Activated CD4-positive, alpha-beta T cell treated with anti-CD3 and anti-CD28 coated beads, Interleukin-2, amount 10 ng/mL, durations not matched to agents 7 days and 5 days (primary cell): ENCODE data around the gene MALAT1. TPM values are rescaled to one million over a fixed set of nuclear protein-coding genes. Genes with fewer than 3 reads are reported as not detected.
"Not testable (repeated sequence)": the region's sequence is repeated elsewhere in the genome, so short reads cannot be mapped to it uniquely, and the experiment has no call there.

Source experiments
- CTCF ChIA-PET: fragments of 350-600 bp; sonication (Branson Sonifier 250); formaldehyde crosslinking; loops from one replicate; lab custom pipeline; 2021; ENCODE audit warnings: antibody characterized with exemption; lab: Charles Lee
- POLR2A ChIA-PET: fragments of 350-600 bp; sonication (Branson Sonifier 250); formaldehyde crosslinking; loops from one replicate; lab custom pipeline; 2021; ENCODE audit warnings: antibody characterized with exemption; lab: Charles Lee
- DNase-seq: peaks from one replicate; pipeline ENCODE4 v3.0.0-alpha.2; 2020
- H3K27ac Mint-ChIP-seq: one replicate; pipeline ENCODE4 v1.8.0; 2021; ENCODE audit warnings: mild to moderate bottlenecking, moderate library complexity, mixed read lengths
- H3K27me3 Mint-ChIP-seq: one replicate; pipeline ENCODE4 v1.8.0; 2021; ENCODE audit warnings: mixed read lengths
- H3K36me3 Mint-ChIP-seq: one replicate; pipeline ENCODE4 v1.8.0; 2021; ENCODE audit warnings: low read depth, mixed read lengths
- H3K4me1 Mint-ChIP-seq: one replicate; pipeline ENCODE4 v1.8.0; 2021; ENCODE audit warnings: mixed read lengths
- H3K4me3 Mint-ChIP-seq: one replicate; pipeline ENCODE4 v1.8.0; 2021; ENCODE audit warnings: mild to moderate bottlenecking, moderate library complexity, mixed read lengths
- H3K9me3 Mint-ChIP-seq: one replicate; pipeline ENCODE4 v1.8.0; 2021; ENCODE audit warnings: mixed read lengths
- total RNA-seq, 2 experiments: library from RNA; stranded (reverse); gene quantifications; one replicate each; pipeline ENCODE4 v1.2.3, GENCODE V29; 2021

Gene MALAT1
- total RNA-seq, 2 experiments from 2014 or later = 7,183 to 8,252 TPM

DNA sequence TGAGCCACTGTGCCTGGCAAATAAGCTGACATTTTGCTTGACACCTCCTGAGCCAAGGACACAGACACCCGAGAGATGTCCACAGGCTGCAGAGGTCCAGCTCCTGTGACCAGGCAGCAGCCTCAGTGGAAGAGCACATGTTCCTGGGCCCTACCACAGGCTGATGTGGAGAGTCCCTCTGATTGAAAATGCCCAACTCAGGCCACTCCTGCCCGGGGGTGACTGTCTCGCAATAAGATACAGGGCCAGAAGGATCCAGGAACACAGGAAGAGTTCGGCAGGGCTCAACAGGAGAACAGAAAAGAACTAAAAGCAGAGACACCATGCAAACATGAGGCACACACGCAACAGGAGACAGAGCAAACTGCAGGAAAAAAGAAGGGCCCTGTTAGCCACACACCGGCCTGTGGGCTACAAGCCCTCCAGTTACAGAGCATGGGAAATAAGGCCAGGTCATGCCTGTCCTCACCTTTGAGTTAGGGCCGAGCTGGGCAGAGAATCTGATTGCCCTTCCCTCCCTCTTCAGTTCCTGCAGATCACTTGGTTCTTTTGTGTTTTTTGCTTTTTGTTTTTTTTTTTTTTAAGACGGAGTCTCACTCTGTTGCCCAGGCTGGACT is 28.3 kb upstream of the MALAT1 start:
- Mint-ChIP-seq H3K9me3 (no peaks in the 10 kb centered on the region), H3K36me3 (no peaks in the 10 kb centered on the region), H3K4me3 (no peak overlapping the region), H3K27ac (peak overlapping the region; percentile 57), H3K4me1 (peaks cover 34% of the 10 kb centered on the region), H3K27me3 (no peaks in the 10 kb centered on the region)
- no peak for DNase-seq
- ChIA-PET CTCF (interaction anchor here (0.6 to 10.2 kb wide), 3 partner anchors 13 to 116 kb away, joined by 3 to 119 read pairs (median 4); no protein-coding TSS in a partner anchor), POLR2A (no interaction called here)

DNA sequence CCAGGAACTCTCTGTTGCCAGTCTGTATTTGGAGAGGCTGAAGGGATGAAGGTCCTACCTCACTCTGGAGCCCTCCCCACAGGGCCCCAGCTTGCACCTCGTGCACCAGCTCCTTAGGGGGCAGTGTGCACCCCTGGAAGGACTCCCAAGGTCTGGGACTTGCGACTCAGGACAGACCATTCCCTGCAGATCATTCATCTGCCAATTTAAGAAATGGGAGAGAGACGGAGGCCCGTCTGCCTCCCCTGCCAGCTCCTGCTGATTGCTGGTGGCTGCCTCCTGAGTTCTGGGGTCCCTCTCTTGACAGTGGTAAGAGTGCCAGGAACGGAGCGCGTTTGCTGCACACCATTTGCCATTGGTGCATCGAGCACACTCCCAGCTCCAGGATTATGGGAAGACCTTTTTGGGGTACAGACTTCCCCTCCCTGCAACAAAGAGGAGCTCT is 27.4 kb upstream of the MALAT1 start:
- ChIA-PET POLR2A (interaction anchor here (1.0 to 2.8 kb wide), 9 partner anchors 22 to 52 kb away, joined by 3 to 22 read pairs (median 4); partner anchors contain the start of gene MALAT1), CTCF (interaction anchor here (0.7 to 10.2 kb wide), 12 partner anchors 14 to 93 kb away, joined by 3 to 119 read pairs (median 4); partner anchors contain the start of gene MALAT1)
- Mint-ChIP-seq H3K27me3 (no peaks in the 10 kb centered on the region), H3K36me3 (no peaks in the 10 kb centered on the region), H3K4me3 (peak overlapping the region; percentile 55), H3K27ac (peak overlapping the region; percentile 89), H3K9me3 (no peaks in the 10 kb centered on the region), H3K4me1 (peaks cover 37% of the 10 kb centered on the region)
- no peak for DNase-seq

DNA sequence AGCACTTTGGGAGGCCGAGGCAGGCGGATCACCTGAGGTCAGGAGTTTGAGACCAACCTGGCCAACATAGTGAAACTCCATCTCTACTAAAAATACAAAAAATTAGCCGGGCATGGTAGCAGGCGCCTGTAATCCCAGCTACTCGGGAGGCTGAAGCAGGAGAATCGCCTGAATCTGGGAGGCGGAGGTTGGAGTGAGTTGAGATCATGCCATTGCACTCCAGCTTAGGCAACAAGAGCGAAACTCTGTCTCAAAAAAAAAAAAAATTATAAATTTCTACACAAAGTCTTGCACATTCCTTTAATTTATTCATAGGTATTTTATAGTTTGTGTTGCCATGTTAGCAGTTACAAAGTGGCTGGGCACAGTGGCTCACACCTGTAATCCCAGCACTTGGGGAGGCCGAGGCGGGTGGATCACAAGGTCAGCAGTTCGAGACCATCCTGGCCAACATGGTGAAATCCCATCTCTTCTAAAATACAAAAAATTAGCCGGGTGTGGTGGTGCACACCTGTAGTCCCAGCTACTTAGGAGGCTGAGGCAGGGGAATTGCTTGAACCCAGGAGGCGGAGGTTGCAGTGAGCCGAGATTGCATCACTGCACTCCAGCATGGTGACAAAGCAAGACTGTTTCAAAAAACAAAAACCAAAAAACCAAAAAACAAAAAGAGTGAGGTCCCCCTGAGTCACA is 26.1 kb upstream of the MALAT1 start:
- not testable (repeated sequence) for DNase-seq, H3K36me3 Mint-ChIP-seq, H3K27me3 Mint-ChIP-seq, H3K9me3 Mint-ChIP-seq
- H3K27ac Mint-ChIP-seq = peak overlapping the region; percentile 89
- peak overlapping the region; percentile 55 for H3K4me3 Mint-ChIP-seq
- H3K4me1 Mint-ChIP-seq = peaks cover 40% of the 10 kb centered on the region
- POLR2A ChIA-PET = interaction anchor here (1.0 to 2.8 kb wide), 6 partner anchors 21 to 53 kb away, joined by 3 to 22 read pairs (median 4); partner anchors contain the start of gene MALAT1
- CTCF ChIA-PET = interaction anchor here (0.9 to 10.2 kb wide), 9 partner anchors 17 to 94 kb away, joined by 3 to 119 read pairs (median 4); no protein-coding TSS in a partner anchor

DNA sequence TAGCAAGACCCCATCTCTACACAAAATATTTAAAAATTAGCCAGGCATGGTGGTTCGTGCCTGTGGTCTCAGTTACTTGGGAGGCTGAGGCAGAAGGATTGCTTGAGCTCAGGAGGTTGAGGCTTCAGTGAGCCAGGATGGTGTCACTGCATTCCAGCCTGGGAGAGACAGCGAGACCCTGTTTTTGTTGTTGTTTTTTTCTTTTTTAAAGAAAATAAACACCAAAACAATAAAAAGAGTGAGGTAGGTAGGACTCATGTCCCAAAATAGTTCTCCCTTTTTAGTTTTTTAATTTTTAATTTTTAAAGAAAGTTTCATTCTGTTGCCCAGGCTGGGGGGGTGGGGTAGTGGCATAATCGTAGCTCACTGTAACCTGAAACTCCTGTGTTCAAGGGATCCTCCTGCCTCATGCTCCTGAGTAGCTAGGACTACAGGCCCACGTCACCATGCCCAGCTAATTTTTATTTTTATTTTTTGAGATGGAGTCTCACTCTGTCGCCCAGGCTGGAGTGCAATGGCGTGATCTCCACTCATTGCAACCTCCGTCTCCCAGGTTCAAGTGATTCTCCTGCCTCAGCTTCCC is 25.5 kb upstream of the MALAT1 start:
- Mint-ChIP-seq H3K27me3 (no peaks in the 10 kb centered on the region), H3K4me3 (no peak overlapping the region), H3K36me3 (no peaks in the 10 kb centered on the region), H3K27ac (no peak overlapping the region), H3K4me1 (peaks cover 39% of the 10 kb centered on the region), H3K9me3 (no peaks in the 10 kb centered on the region)
- ChIA-PET CTCF (interaction anchor here (1.8 to 10.2 kb wide), 2 partner anchors 17 to 94 kb away, joined by 6 to 119 read pairs; no protein-coding TSS in a partner anchor), POLR2A (interaction anchor here (2.8 kb wide), 1 partner anchor 54 kb away, joined by 16 read pairs; no protein-coding TSS in a partner anchor)
- no peak for DNase-seq

DNA sequence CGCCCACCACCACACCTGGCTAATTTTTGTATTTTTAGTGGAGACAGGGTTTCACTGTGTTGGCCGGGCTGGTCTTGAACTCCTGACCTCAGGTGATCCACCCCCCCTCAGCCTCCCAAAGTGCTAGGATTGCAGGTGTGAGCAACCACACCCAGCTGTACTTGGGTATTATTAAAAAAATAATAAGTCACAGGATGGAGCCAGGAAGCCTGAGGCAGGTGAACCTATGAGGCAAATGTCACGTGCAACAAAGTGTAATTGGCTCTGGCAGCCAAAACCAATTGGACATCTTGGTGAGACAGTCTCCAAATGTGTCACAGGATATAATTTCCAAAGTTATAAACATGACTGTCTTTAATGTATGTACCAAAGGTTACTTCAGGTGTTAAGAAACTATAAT is 24.0 kb upstream of the MALAT1 start:
- ChIA-PET POLR2A (interaction anchor here (4.9 kb wide), 1 partner anchor 25 kb away, joined by 24 read pairs; the partner anchor contains the start of gene MALAT1), CTCF (interaction anchor here (1.1 to 10.2 kb wide), 3 partner anchors 15 to 59 kb away, joined by 3 to 119 read pairs (median 3); no protein-coding TSS in a partner anchor)
- no peaks in the 10 kb centered on the region for H3K9me3 Mint-ChIP-seq
- H3K4me3 Mint-ChIP-seq = peak overlapping the region; percentile 16
- no peak for DNase-seq
- H3K4me1 Mint-ChIP-seq = peaks cover 42% of the 10 kb centered on the region
- peak overlapping the region; percentile 31 for H3K27ac Mint-ChIP-seq
- H3K36me3 Mint-ChIP-seq = no peaks in the 10 kb centered on the region
- H3K27me3 Mint-ChIP-seq = no peaks in the 10 kb centered on the region

DNA sequence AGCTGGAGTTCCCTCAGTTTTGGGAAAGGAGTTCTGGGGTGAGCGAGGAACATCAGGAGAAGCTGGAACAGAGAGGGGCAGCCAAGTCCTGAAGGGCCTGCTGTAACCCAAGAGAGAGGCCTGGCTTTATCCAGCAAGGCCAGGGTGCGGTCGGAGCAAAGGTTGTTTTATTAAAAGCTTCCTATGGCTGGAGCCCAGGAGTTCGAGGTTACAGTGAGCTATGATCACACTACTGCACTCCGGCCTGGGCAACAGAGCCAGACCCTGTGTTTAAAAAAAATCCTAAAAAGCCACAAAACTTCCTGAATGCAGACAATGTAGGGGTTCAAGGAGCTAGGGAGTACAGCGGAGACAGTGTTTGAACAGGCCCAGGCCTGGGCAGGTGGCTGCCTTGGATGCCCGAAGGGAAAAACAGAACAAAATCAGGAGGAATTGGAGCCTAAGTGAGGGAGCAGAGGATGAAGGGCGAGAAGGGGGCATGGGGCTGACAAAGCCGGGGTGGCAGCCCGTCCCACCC is 22.2 kb upstream of the MALAT1 start:
- ChIA-PET POLR2A (interaction anchor here (0.9 to 4.9 kb wide), 9 partner anchors 17 to 58 kb away, joined by 3 to 24 read pairs (median 4); partner anchors contain the start of gene MALAT1), CTCF (interaction anchor here (0.6 to 10.2 kb wide), 8 partner anchors 11 to 396 kb away, joined by 3 to 119 read pairs (median 6); no protein-coding TSS in a partner anchor)
- H3K27ac Mint-ChIP-seq = peak overlapping the region; percentile 98
- H3K36me3 Mint-ChIP-seq = no peaks in the 10 kb centered on the region
- no peaks in the 10 kb centered on the region for H3K9me3 Mint-ChIP-seq
- peaks cover 2% of the 10 kb centered on the region for H3K27me3 Mint-ChIP-seq
- H3K4me1 Mint-ChIP-seq = peaks cover 32% of the 10 kb centered on the region
- H3K4me3 Mint-ChIP-seq = peak overlapping the region; percentile 88
- DNase-seq = no peak

DNA sequence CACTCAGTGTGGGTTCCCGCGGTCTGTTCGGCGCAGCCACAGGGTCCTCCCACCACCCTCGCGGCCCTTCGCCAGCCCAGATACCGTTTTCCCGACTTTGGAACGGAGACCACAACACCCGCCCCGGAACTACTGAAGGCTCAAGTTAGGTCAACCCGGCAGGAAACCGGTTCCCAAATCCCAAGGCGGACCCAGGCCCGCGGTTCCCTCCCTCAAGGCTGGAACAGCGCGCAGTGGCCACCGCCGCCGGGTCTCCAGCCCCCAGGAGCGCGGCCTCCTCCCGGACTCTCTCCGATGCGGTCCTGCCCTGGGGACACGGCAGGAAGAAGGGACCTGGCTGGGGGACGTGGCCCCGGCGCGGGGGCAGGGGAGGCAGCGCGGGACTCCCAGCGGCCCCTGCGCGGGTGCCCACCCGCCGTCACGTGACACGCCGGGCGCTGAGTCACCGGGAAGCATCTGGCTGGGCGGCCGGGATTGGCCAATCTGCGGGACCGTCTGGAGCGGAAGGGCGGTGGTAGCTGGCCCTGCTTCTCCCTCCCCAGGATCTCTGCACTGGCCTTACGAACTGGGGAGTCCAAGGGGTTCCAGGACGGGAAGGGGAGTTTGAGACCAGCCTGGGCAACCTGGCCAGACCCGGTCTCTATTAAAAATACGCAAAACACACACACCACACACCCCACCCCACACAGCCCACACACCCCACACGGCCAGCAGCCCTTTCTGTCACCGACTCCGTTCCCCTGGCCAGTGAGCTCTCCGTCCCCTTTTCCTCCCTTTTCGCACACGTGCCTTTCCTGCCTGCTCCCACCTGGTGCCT is 21.5 kb upstream of the MALAT1 start:
- ChIA-PET CTCF (interaction anchor here (0.6 to 10.2 kb wide), 12 partner anchors 9 to 396 kb away, joined by 3 to 119 read pairs (median 4); partner anchors contain the start of gene MALAT1), POLR2A (interaction anchor here (0.5 to 4.9 kb wide), 13 partner anchors 12 to 58 kb away, joined by 3 to 24 read pairs (median 5); partner anchors contain the start of gene MALAT1)
- Mint-ChIP-seq H3K36me3 (no peaks in the 10 kb centered on the region), H3K9me3 (no peaks in the 10 kb centered on the region), H3K4me3 (peak overlapping the region; percentile 88), H3K27ac (peak overlapping the region; percentile 99), H3K4me1 (peaks cover 25% of the 10 kb centered on the region), H3K27me3 (peaks cover 4% of the 10 kb centered on the region)
- peak; percentile 88 for DNase-seq

DNA sequence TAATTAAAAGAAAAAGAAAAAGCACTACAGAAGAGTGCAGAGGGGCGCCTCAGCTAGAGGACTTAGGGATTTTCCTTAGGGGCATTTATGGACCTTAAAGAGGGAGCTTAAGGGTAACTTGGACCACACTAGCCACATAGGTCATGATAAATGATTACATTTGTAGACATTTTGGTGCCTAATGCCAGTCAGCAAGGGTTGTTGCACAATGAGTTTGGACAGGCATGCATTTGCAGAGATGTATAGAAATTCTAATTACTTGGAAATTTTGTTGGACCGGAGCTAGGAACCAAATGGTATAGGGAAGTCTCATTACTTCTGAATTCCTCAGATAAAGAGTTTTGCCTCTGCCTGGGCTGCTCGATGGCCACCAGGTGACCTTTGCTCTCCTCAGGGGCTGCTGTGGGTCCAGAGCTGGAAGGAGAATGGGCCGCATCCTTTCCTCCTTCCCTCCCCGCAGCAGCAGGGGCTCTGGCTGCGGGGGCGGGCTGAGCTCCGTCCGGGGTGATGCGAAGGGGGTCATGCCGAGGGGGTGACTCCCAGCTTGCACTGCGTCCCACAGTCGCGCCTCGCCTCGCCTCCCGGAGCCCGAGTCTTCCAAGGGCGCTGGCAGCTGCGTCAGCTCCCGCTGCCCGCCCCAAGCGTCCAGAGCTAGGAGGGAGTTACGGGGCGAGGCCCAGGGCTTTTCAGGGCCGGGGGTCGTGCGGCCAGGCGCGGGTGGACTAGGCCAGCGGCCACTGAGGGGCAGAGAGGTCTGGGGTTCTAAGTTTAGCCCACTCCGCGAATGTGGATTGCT is 20.3 kb upstream of the MALAT1 start:
- H3K9me3 Mint-ChIP-seq = no peaks in the 10 kb centered on the region
- H3K27me3 Mint-ChIP-seq = peaks cover 6% of the 10 kb centered on the region
- H3K4me3 Mint-ChIP-seq = peak overlapping the region; percentile 56

DNA sequence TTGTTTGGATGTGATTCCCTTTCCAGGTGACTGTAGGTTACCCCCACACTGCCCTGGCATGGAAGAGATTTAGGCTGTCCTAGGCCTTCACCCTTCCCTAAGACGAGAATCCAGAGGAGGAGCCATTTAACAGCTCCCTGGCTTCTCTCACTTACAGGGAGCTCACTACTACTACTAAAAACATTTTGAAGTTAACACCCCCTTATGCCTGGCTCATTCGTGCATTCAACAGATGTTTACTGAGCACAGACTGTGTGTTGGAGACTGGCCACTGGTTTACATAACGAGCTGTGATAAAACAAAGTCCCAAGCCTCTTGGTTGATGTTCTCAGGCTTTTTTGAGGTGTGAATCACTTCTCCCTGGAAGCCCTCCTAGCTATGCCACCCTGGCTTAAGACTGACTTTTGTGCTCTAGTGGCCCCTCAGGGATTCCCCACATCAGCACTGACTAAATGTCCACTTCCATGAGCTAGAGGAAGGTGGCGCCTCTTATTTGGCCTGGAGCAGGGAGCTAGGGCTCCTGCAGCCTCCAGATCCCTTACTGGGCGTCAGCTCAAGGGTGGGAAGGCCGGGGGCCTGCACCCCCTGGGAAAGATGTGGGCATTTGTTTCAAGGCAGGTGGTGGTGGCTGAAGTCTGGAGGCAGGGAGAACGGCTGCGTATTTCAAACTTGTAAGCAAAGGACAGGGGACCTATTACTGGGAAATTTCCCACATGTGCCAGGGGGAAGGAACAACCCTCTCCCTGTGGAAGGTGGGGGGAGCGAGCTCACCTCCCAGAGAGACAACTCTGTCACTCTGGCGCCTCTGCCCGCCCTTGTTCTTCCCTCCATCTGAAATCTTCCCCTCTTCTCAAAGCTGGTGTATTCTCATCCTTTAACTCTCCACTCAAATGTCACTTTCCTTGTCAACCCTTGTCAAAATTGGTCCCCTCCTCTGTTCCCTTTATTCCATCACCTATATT is 19.4 kb upstream of the MALAT1 start:
- ChIA-PET CTCF (interaction anchor here (0.6 to 10.2 kb wide), 11 partner anchors 10 to 122 kb away, joined by 3 to 119 read pairs (median 5); no protein-coding TSS in a partner anchor), POLR2A (interaction anchor here (0.8 to 4.9 kb wide), 4 partner anchors 18 to 26 kb away, joined by 3 to 24 read pairs (median 4); partner anchors contain the start of gene MALAT1)
- no peak for DNase-seq
- no peak overlapping the region for H3K27ac Mint-ChIP-seq
- H3K4me3 Mint-ChIP-seq = no peak overlapping the region
- peaks cover 21% of the 10 kb centered on the region for H3K4me1 Mint-ChIP-seq
- H3K9me3 Mint-ChIP-seq = no peaks in the 10 kb centered on the region
- H3K36me3 Mint-ChIP-seq = no peaks in the 10 kb centered on the region
- peaks cover 9% of the 10 kb centered on the region for H3K27me3 Mint-ChIP-seq

More for the DNA sequence above, 20.3 kb upstream of the MALAT1 start:
- H3K27ac Mint-ChIP-seq = peak overlapping the region; percentile 62
- peaks cover 21% of the 10 kb centered on the region for H3K4me1 Mint-ChIP-seq
- POLR2A ChIA-PET = interaction anchor here (0.6 to 4.9 kb wide), 4 partner anchors 13 to 58 kb away, joined by 7 to 24 read pairs (median 8); partner anchors contain the start of gene MALAT1
- CTCF ChIA-PET = interaction anchor here (0.9 to 10.2 kb wide), 10 partner anchors 9 to 62 kb away, joined by 3 to 119 read pairs (median 5); no protein-coding TSS in a partner anchor
- no peak for DNase-seq
- no peaks in the 10 kb centered on the region for H3K36me3 Mint-ChIP-seq
